ENCODE data around the gene PAGR1.
"Not testable (repeated sequence)": the region's sequence is repeated elsewhere in the genome, so short reads cannot be mapped to it uniquely, and the experiment has no call there.

The PAGR1 gene

GRCh38 chr16:29825145-29826044 lies 9.4 kb downstream of the PAGR1 start:
- ATAC-seq (replicated peaks) (peak; percentile 22 to 52), DNase-seq (no peak)
- no peaks in the 10 kb centered on the region for H3K27me3 Mint-ChIP-seq
- no peaks in the 10 kb centered on the region for H3K9me3 Mint-ChIP-seq
- H3K27ac Mint-ChIP-seq, result peak overlapping the region; percentile 53
- H3K4me1 Mint-ChIP-seq, result peaks cover 21 to 43% of the 10 kb centered on the region in 2 donors
- H3K4me3 Mint-ChIP-seq, result peak overlapping the region; percentile 15 to 25
- H3K36me3 Mint-ChIP-seq, result peaks cover 26 to 28% of the 10 kb centered on the region in 2 donors

GRCh38 chr16:29826342-29826695 lies 10.4 kb downstream of the PAGR1 start:
- no peak for DNase-seq
- Mint-ChIP-seq H3K27me3 (no peaks in the 10 kb centered on the region), H3K36me3 (peaks cover 26 to 30% of the 10 kb centered on the region in 2 donors), H3K27ac (no peak overlapping the region), H3K4me1 (peaks cover 21 to 37% of the 10 kb centered on the region in 2 donors), H3K9me3 (no peaks in the 10 kb centered on the region), H3K4me3 (no peak overlapping the region)
- ATAC-seq (replicated peaks), result no peak

- Mint-ChIP-seq H3K27me3 (no peaks in the 10 kb centered on the region), H3K9me3 (no peaks in the 10 kb centered on the region), H3K36me3 (peaks cover 39 to 51% of the 10 kb centered on the region in 2 donors), H3K4me3 (no peak overlapping the region), H3K27ac (no peak overlapping the region), H3K4me1 (peaks cover 7 to 8% of the 10 kb centered on the region in 2 donors)
- ATAC-seq (replicated peaks) (no peak), DNase-seq (no peak)
Observed at GRCh38 chr16:29830774-29831173, 14.8 kb downstream of the PAGR1 start.

- Mint-ChIP-seq H3K9me3 (no peaks in the 10 kb centered on the region), H3K27ac (no peak overlapping the region), H3K4me1 (peaks cover 7% of the 10 kb centered on the region in 2 donors), H3K4me3 (no peak overlapping the region), H3K36me3 (peaks cover 44 to 55% of the 10 kb centered on the region in 2 donors), H3K27me3 (no peaks in the 10 kb centered on the region)
- ATAC-seq (replicated peaks) (no peak), DNase-seq (no peak)
Observed at GRCh38 chr16:29831490-29831889, 15.5 kb downstream of the PAGR1 start.

GRCh38 chr16:29833219-29833618 lies 17.3 kb downstream of the PAGR1 start:
- not testable (repeated sequence) for H3K4me1 Mint-ChIP-seq; H3K9me3 Mint-ChIP-seq; H3K4me3 Mint-ChIP-seq; H3K27me3 Mint-ChIP-seq; DNase-seq; H3K27ac Mint-ChIP-seq; ATAC-seq (replicated peaks)
- peaks cover 50 to 62% of the 10 kb centered on the region in 2 donors for H3K36me3 Mint-ChIP-seq

GRCh38 chr16:29834079-29834478 lies 18.1 kb downstream of the PAGR1 start:
- H3K27me3 Mint-ChIP-seq, result no peaks in the 10 kb centered on the region
- ATAC-seq (replicated peaks) (no peak), DNase-seq (no peak)
- H3K36me3 Mint-ChIP-seq, result peaks cover 52 to 68% of the 10 kb centered on the region in 2 donors
- peaks cover 0 to 4% of the 10 kb centered on the region in 2 donors for H3K4me1 Mint-ChIP-seq
- H3K4me3 Mint-ChIP-seq, result no peak overlapping the region
- no peak overlapping the region for H3K27ac Mint-ChIP-seq
- no peaks in the 10 kb centered on the region for H3K9me3 Mint-ChIP-seq

- H3K27ac Mint-ChIP-seq, result no peak overlapping the region
- no peaks in the 10 kb centered on the region for H3K27me3 Mint-ChIP-seq
- DNase-seq (no peak), ATAC-seq (replicated peaks) (no peak)
- no peak overlapping the region for H3K4me3 Mint-ChIP-seq
- no peaks in the 10 kb centered on the region for H3K4me1 Mint-ChIP-seq
- H3K9me3 Mint-ChIP-seq, result no peaks in the 10 kb centered on the region
- H3K36me3 Mint-ChIP-seq, result peaks cover 58 to 75% of the 10 kb centered on the region in 2 donors
Observed at GRCh38 chr16:29835926-29836325, 20.0 kb downstream of the PAGR1 start.

GRCh38 chr16:29836623-29837022 lies 20.7 kb downstream of the PAGR1 start:
- no peaks in the 10 kb centered on the region for H3K27me3 Mint-ChIP-seq
- no peak for ATAC-seq (replicated peaks)
- peaks cover 54 to 74% of the 10 kb centered on the region in 2 donors for H3K36me3 Mint-ChIP-seq
- H3K9me3 Mint-ChIP-seq, result no peaks in the 10 kb centered on the region
- no peaks in the 10 kb centered on the region for H3K4me1 Mint-ChIP-seq
- no peak overlapping the region for H3K27ac Mint-ChIP-seq
- no peak overlapping the region for H3K4me3 Mint-ChIP-seq
- DNase-seq, result no peak

GRCh38 chr16:29837841-29838240 lies 21.9 kb downstream of the PAGR1 start:
- Mint-ChIP-seq H3K4me3 (no peak overlapping the region), H3K36me3 (peaks cover 53 to 70% of the 10 kb centered on the region in 2 donors), H3K4me1 (no peaks in the 10 kb centered on the region), H3K27me3 (no peaks in the 10 kb centered on the region), H3K9me3 (no peaks in the 10 kb centered on the region), H3K27ac (no peak overlapping the region)
- no peak for ATAC-seq (replicated peaks)
- no peak for DNase-seq

- Mint-ChIP-seq H3K9me3 (no peaks in the 10 kb centered on the region), H3K36me3 (peaks cover 50 to 69% of the 10 kb centered on the region in 2 donors), H3K4me3 (no peak overlapping the region), H3K27me3 (no peaks in the 10 kb centered on the region), H3K4me1 (no peaks in the 10 kb centered on the region), H3K27ac (peak overlapping the region; percentile 59)
- DNase-seq, result no peak
- ATAC-seq (replicated peaks), result no peak
Observed at GRCh38 chr16:29839822-29840221, 23.9 kb downstream of the PAGR1 start.

- Mint-ChIP-seq H3K4me3 (no peak overlapping the region), H3K27ac (no peak overlapping the region), H3K27me3 (no peaks in the 10 kb centered on the region), H3K36me3 (peaks cover 50 to 72% of the 10 kb centered on the region in 2 donors), H3K9me3 (no peaks in the 10 kb centered on the region), H3K4me1 (no peaks in the 10 kb centered on the region)
- no peak for DNase-seq
- no peak for ATAC-seq (replicated peaks)
Observed at GRCh38 chr16:29840240-29840639, 24.3 kb downstream of the PAGR1 start.

GRCh38 chr16:29841631-29842030 lies 25.7 kb downstream of the PAGR1 start:
- DNase-seq (no peak), ATAC-seq (replicated peaks) (no peak)
- Mint-ChIP-seq H3K4me3 (no peak overlapping the region), H3K4me1 (no peaks in the 10 kb centered on the region), H3K9me3 (no peaks in the 10 kb centered on the region), H3K36me3 (peaks cover 50 to 71% of the 10 kb centered on the region in 2 donors), H3K27me3 (no peaks in the 10 kb centered on the region), H3K27ac (peak overlapping the region; percentile 69)

GRCh38 chr16:29842732-29843346 lies 26.9 kb downstream of the PAGR1 start:
- ATAC-seq (replicated peaks) (no peak), DNase-seq (no peak)
- no peaks in the 10 kb centered on the region for H3K9me3 Mint-ChIP-seq
- H3K4me1 Mint-ChIP-seq, result no peaks in the 10 kb centered on the region
- no peak overlapping the region for H3K4me3 Mint-ChIP-seq
- no peaks in the 10 kb centered on the region for H3K27me3 Mint-ChIP-seq
- H3K27ac Mint-ChIP-seq, result peak overlapping the region; percentile 73
- H3K36me3 Mint-ChIP-seq, result peaks cover 46 to 70% of the 10 kb centered on the region in 2 donors

GRCh38 chr16:29843931-29844330 lies 28.0 kb downstream of the PAGR1 start:
- Mint-ChIP-seq H3K4me1 (peaks cover 2 to 5% of the 10 kb centered on the region in 2 donors), H3K36me3 (peaks cover 52 to 73% of the 10 kb centered on the region in 2 donors), H3K27ac (no peak overlapping the region), H3K9me3 (no peaks in the 10 kb centered on the region), H3K4me3 (no peak overlapping the region), H3K27me3 (no peaks in the 10 kb centered on the region)
- ATAC-seq (replicated peaks) (no peak), DNase-seq (no peak)
